Measurements from ENCODE around the gene OTUD1. TPM values are rescaled to one million over a fixed set of nuclear protein-coding genes. Genes with fewer than 3 reads are reported as not detected.

Gene OTUD1
- polyA plus RNA-seq, 3 donors, result 24.3 to 29.7 (median 28.4) TPM

DNA sequence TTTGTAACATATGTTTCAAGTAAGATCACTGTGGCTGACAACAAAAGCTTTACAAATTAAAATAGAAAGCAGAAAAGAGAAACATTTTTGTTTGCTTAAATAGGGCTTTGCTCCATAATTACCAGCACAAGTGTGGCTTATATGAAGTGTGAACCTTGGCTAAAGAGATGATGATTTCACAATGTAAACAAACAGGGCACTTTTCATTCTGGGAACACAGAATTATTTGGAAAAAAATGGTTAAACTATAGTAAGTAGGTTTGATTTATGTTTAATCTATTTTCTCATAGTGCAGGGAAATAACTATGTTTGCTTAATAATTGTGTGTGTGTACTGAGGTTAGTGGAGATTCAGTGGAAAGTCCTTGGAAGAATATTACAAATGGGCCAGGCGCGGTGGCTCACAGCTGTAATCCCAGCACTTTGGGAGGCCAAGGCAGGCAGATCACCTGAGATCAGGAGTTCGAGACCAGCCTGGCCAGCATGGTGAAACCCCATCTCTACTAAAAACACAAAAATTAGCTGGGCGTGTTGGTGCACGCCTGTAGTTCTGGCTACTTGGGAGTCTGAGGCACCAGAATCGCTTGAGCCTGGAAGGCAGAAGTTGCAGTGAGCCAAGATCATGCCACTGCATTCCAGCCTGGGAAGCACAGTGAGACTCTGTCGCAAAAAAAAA, 19.1 kb upstream of the OTUD1 start:
- no peak for DNase-seq (ENCODE audit: low read depth in 3 of 3, low spot score in 2 of 3)

DNA sequence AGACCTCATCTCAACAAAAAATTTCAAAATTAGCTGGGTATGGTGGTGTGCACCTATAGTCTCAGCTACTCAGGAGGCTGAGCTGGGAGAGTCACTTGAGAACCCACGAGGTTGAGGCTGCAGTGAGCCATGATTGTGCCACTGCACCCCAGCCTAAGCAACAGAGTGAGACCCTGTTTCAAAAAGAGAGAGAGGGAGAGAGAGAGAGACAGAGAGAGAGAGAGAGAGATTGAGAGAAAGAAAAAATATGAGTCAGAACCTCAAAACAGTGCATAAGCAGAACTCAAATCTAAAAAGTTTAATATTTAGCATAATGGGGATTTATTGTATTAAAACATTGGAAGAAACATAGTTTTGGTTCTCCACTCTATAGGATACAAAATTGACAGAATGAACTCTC, 17.5 kb upstream of the OTUD1 start:
- DNase-seq (ENCODE audit: low read depth in 3 of 3, low spot score in 2 of 3), result no peak

DNA sequence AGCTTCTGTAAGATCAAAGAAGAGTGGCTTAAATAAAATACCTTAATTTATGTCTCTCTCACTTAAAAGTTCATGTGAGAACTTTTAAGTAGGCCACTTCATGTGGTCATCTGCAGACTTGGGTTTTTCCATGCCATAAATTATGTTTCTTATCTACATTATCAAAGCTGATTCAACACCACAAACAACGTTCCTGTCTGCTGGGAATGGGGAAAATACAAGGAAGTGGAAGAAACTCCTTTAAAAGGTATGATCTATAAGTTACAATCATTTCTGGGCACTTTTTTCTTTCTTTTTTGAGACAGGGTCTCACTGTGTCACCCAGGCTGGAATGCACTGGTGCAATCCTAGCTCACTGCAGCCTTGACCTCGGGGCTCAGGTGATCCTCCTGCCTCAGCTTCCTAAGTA, 16.9 kb upstream of the OTUD1 start:
- DNase-seq (ENCODE audit: low read depth in 3 of 3, low spot score in 2 of 3), result no peak

DNA sequence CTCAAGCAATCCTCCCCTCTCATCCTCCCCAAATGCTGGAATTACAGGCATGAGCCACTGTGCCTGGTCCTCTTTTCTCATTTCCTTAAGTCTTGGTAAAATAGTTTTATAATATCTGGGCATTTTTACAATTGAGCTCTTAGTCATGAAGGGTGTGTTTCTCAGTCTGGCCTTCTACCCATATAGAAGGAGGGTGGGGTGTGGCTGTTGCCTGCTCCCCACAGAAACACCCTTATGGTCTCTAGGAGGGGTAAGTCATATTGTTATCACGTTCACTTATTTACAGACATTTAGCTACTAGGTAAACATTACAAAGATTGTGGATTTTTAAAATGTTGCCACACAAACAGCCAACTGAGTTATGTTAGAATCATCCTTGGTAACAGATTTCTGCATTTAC, 6.7 kb upstream of the OTUD1 start:
- no peak for DNase-seq (ENCODE audit: low read depth in 3 of 3, low spot score in 2 of 3)

DNA sequence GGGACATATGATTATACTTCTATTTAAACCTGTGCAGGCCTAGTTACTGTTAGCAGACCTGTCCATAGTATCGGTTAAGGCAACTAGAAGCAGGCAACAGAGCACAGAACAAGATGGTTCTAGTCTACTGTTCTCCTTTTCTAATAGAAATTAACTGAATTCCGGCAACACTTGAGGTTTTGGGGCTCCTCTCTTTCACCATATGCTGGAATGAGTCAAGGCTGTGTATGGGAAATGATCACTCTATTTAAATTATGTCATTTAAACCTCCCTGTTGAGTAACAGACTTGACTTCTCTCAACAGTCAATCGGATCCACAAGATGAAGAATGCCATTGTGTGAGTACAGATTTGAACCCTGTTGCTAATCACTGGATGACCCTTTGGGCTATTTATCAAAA, 6.2 kb upstream of the OTUD1 start:
- DNase-seq (ENCODE audit: low read depth in 3 of 3, low spot score in 2 of 3), result no peak

GRCh38 chr10:23433701-23434100, 5.2 kb upstream of the OTUD1 start:
- DNase-seq (ENCODE audit: low read depth in 3 of 3, low spot score in 2 of 3), result no peak

- no peak for DNase-seq (ENCODE audit: low read depth in 3 of 3, low spot score in 2 of 3)
Observed at GRCh38 chr10:23435378-23435777, 3.5 kb upstream of the OTUD1 start.

GRCh38 chr10:23436983-23437382, 1.9 kb upstream of the OTUD1 start:
- DNase-seq (ENCODE audit: low read depth in 3 of 3, low spot score in 2 of 3), result no peak

DNA sequence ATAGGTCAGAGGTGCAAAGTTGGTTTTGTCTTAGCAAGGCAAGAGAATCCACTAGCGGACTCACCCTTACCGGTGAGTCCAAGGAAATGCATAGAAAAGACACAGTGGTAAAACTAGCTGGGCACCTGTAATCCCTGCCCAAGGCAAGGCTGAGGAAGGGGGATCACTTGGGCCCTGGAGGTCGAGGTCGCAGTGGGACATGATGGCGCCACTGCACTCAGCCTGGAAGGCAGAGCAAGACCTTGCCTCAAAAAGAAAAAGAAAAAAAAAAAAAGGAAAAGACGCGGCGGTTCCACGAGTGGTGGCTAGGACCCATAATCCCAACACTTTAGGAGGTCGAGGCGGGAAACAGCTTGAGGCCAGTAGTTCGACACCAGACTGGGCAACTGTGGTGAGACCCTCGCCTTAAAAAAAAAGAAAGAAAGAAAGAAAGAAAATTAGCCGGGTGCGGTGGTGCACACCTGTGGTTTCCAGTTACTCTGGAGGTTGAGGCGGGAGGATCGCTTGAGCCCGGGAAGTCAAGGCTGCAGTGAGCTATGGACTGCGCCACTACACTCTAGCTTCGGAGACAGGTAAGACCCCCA, 820 bp upstream of the OTUD1 start:
- no peak for DNase-seq (ENCODE audit: low read depth in 3 of 3, low spot score in 2 of 3)

- no peak for DNase-seq (ENCODE audit: low read depth in 3 of 3, low spot score in 2 of 3)
Observed at GRCh38 chr10:23439452-23439960, 631 bp downstream of the OTUD1 start.

DNA sequence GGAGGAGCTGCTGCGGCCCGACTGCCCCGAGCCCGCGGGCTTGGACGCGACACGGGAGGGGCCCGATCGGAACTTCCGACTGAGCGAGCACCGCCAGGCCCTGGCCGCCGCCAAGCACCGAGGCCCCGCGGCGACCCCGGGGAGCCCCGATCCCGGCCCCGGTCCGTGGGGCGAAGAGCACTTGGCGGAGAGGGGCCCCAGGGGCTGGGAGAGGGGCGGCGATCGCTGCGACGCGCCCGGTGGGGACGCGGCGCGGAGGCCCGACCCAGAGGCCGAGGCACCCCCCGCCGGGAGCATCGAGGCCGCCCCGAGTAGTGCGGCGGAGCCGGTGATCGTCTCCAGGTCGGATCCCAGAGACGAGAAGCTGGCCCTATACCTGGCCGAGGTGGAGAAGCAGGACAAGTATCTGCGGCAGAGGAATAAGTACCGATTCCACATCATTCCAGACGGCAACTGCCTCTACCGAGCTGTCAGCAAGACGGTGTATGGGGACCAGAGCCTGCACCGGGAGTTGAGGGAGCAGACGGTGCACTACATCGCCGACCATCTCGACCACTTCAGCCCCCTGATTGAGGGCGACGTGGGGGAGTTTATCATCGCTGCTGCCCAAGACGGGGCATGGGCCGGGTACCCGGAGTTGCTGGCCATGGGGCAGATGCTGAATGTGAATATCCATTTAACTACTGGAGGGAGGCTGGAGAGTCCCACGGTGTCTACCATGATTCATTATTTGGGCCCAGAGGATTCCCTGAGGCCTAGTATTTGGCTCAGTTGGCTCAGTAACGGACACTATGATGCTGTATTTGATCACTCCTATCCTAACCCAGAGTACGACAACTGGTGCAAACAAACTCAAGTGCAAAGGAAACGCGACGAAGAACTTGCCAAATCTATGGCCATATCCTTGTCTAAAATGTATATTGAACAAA, 1.4 kb downstream of the OTUD1 start:
- DNase-seq (ENCODE audit: low read depth in 3 of 3, low spot score in 2 of 3), result peak in 1 of 3 donors; percentile 25

DNA sequence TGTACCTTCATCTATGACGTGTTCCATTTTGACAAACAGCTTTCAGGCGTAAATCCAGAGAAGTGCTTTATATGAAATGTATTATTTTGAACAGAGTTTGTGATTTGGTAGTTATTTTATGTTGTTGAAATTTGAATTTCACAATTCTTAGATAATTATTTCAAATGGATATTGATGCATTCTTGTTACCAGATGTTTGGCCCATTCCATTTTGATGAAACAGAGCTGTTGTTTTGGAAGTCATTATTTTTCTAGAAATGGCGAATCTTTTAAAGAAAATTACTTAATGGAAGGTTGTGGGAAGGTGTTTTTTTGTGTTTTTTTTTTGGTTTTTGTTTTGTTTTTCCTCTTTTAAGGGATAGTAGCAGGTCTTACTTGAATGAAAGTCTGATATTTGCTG, 2.4 kb downstream of the OTUD1 start:
- DNase-seq (ENCODE audit: low read depth in 3 of 3, low spot score in 2 of 3), result no peak

DNA sequence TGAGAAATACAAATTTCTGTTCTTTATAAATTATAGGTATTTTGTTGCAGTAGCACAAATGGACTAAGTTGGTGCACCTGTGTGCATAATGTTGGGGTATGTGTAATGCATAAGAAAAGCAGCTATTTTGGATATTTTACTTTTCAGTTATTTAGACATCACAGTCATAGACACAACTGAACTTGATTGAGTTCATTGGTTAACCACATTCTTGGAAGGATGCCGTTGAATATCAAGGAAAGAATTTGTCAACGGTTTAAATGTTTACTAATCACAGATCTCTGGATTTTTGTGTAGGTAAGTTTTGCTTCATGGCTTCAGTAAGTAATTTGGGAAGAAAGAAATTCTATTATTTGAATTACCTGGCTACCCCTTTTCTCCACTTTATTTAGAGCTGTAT, 4.1 kb downstream of the OTUD1 start:
- no peak for DNase-seq (ENCODE audit: low read depth in 3 of 3, low spot score in 2 of 3)

- no peak for DNase-seq (ENCODE audit: low read depth in 3 of 3, low spot score in 2 of 3)
Observed at GRCh38 chr10:23445591-23445990, 6.7 kb downstream of the OTUD1 start.

GRCh38 chr10:23448323-23448722, 9.4 kb downstream of the OTUD1 start:
- no peak for DNase-seq (ENCODE audit: low read depth in 3 of 3, low spot score in 2 of 3)

DNA sequence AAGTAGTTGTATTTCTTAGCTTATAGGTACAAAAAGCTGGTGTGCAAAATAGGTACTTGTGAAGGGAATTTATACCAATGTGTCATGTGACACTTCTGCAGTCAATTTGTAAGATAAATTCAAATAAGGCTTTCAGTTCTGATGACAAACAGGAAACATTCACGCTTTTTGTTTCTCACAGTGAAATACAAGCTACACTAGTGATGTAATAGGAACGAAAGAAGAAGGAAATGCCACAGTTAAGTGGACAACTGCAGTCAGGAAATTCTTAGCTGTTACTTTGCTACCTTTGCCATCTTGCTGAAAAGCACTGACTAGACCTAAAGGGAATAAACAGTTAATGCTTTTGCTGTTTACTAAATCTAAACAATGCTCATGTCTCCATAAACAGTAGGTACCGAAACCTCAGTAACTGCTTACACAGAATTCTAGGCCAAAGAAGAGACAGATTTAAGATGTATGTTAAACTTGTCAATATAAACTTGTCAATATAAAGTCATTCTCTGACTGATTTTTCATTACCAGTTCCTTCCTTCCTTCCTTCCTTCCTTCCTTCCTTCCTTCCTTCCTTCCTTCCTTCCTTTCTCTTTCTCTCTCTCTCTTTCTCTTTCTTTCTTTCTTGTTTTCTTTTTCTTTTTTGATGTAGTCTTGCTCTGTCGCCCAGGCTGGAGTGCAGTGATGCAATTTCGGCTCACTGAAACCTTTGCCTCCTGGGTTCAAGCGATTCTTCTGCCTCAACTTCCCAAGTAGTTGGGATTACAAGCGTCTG, 10.1 kb downstream of the OTUD1 start:
- DNase-seq (ENCODE audit: low read depth in 3 of 3, low spot score in 2 of 3), result no peak

DNA sequence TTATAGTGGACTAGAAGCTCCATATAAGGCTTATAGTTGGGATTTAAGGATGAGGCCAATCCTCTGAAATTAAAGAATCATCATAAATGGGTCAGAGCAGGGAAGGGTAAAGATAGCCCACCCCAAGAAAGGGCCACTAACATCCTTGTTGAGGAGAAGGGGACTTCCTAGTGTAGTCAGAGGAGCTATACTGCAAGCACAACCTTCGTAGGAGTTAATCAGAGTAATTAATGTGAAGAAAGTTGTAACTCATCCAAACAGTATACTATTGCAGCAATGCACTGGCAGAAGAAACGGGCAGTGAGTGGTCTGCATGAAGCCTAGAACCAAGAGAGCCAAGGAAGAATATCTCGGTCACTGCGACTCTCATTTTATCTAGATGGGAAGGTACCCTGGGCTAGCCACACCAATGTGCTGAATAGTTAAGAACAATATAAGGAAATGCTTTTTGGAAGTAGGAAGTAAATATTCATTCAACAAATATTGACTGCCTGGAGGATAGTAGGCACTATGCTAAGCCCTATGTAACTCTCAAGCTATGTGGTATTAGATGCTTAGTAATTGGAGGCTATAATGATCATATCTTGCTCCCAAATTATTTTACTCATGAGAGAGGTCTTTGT, 13.3 kb downstream of the OTUD1 start:
- DNase-seq (ENCODE audit: low read depth in 3 of 3, low spot score in 2 of 3), result no peak

DNA sequence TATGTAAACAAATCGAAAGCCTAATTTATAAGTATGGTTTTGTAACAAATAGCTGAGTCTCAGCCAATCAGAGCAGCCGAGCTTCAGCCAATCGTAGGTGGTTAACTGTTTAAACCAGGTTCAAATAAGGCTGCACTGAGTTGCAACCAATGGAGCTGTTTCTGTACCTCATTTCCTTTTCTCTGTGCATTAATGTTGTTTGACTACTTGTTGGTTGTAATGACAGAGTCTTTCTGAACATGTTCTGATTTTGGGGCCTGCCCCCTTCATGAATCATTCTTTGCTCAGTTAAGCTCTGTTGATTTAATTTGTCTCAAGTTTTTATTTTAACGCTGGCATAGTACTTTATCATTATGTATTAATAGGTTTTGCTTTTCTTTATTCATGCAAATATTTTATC, 14.6 kb downstream of the OTUD1 start:
- DNase-seq (ENCODE audit: low read depth in 3 of 3, low spot score in 2 of 3), result no peak

GRCh38 chr10:23457632-23458417, 18.9 kb downstream of the OTUD1 start:
- no peak for DNase-seq (ENCODE audit: low read depth in 3 of 3, low spot score in 2 of 3)
